ENCODE measurements around the gene FAM216B.
A peak's percentile ranks its signal among the peaks of the same experiment; 100 is the strongest.
"Not testable (repeated sequence)": the region's sequence is repeated elsewhere in the genome, so short reads cannot be mapped to it uniquely, and the experiment has no call there.

FAM216B gene

DNA sequence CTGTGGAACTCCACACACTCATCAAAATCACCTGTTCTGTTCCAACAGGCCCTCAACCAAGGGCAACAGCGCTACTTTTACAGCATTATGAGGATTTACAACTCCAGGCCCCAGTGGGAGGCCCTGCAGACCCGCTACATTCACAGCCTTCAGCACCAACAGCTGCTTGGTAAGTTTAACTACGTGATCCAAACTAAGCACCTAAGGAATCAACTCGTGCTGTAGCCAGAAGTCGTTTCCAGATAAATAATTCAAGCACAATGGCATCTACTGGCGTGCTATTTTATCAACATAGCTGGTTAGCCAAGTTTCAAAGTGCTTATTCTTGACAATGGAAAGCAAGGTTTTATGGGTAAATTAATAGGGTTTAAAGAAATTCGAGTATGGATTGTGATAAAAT, 5.3 kb downstream of the FAM216B start:
- no peak for DNase-seq

DNA sequence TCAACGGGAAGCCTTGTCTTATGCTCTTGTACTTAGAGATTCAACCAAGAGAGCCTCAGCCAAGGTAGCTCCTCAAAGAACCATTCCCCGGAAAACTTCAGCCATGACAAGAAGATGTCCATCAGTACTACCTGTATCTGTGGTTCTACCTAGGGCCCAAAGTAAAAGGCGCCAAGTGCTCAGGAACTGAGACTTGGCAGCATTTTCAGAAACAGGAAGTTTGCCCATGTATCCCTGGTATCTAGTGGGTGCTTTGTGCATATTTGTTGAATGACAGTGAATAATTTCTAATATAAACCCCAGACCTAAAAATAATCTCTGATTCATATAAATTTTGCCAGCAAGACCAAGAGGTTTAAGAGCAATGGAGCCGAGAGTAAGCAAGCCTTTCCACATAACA, 7.2 kb downstream of the FAM216B start:
- no peak for DNase-seq

DNA sequence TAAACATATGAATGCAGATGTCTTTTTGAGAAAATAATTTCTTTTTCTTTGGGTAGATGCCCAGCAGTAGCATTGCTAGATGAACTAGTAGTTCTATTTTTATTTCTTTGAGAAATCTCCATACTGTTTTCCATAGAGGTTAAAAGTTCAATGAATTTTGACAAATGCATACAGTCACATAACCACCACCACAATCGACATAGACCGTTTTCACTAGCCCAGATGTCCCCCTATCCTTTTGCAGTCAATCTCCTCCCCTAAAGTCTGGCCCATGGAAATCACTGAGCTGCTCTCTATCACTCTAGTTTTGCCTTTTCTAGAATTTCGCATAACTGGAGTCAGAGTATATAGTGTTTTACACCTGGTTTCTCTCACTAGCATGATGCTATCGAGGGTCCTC, 10.8 kb downstream of the FAM216B start:
- no peak for DNase-seq

DNA sequence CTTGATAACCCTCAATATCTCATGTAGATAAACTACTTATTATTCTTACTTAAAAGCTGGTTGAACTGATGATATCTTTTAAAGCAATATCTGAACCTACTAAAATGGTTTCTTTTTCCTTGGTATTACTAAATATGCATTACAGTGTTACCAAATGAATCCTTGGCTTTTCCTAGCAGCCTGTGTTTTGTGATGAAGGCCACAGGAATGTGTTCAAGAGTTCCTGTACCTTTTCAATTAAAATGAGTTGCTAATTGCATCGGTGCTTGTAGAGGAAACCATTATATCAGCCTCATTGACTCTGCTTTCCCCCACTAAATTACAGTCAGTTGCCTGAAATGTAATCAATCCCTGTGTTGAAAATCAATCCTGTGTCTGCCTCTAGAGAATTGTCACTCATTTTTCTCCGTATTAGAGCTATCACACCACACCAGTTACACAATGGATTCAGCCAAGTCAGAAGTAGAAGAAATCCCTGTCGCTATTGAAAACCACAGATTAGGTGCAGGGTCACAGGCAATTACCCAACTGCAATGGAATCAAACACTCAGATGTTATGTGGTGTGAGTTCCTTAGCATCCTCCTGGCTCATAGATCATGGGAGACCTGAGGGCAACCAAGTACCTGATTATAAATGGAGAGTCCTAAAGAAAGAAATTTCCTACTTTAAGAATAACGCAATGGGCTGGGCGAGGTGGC, 13.3 kb downstream of the FAM216B start:
- no peak for DNase-seq

DNA sequence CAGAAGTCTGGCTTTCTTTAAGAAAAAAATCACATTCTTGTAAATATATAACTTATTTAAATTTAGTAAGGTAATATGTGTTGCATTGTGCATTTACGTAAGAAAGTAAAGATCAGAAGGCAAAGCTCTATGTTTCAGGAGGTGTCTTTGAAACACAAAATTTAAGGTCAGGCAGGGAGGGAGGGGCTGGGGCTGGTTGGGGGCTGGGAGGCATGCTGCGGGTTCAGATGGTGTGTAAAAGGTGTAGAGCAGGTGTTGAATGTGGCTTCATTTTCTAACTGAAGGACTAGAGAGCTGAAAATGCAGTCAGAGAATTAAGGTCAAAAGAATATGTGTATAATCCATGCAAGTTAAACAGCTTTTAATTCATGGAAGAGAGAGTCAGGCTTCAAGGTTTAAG, 14.3 kb downstream of the FAM216B start:
- DNase-seq = no peak

DNA sequence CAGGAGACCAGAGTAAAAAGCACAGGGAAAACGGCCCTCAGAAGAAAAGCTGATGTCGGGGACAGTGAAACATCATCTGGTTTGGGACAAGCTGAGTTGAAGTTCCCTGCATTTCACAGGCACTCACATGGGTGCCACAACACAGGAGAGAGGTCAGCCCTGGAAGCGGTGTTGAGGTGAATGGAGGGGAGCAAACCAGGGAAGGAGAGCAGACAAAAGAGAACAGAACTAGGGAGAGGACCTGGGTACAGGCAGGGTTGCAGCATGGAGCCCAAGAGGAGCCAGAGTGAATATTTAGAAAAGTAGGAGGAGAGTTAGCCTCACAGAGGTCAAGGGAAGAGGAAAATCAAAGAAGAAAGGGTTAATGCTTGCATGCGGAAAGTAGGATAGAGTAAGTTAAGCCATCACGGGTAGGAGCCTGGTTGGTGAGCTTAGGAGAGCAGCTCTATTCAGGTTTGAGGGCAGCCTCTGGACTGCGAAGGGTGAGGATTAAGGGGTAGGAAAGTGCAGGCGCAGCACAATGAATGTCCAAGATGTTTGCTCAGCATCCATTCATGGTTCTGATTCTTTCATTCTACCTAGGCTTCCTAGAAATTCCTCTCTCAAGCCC, 15.5 kb downstream of the FAM216B start:
- no peak for DNase-seq

DNA sequence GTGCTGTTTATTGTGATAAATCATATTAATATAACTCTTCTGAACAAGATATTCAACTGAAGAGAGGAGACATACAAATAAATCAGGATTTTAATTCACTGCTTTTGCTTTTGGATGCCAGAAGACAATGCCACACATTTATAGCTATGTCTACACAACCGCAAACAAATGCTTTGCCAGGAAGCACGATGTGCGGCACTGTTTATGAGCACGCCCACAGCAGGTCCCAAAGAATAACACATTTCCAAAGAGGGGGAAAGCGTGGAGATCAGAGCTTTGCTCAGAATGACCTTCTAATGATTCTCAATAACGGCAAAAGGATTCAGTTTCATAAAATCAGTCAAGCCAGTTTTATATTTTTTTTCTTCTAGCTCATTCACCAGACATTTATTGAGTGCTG, 16.7 kb downstream of the FAM216B start:
- peak; percentile 33 for DNase-seq

DNA sequence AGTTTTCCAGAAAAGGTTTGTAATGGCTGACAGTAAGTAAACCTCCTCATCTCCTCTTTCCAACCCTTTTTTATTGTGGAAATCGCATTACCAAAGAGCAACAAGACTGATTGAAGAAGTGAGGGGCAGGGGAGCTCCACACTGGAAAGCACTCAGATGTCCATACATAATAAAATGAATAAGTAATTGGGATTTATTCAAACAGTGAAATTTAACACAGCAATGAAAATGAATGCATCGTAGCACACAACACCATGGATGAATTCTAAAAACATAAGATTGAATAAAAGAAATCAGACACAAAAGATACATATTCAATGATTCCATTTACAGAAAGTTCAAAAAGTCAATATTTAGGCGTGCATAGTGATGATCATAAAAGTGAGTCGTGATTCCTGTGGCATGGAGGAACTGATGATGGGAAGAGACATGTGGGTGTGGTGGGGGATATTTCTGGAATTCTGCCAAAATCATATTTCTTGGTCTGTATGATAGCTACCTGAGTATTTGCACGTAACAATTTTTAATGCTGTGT, 18.8 kb downstream of the FAM216B start:
- DNase-seq = no peak

DNA sequence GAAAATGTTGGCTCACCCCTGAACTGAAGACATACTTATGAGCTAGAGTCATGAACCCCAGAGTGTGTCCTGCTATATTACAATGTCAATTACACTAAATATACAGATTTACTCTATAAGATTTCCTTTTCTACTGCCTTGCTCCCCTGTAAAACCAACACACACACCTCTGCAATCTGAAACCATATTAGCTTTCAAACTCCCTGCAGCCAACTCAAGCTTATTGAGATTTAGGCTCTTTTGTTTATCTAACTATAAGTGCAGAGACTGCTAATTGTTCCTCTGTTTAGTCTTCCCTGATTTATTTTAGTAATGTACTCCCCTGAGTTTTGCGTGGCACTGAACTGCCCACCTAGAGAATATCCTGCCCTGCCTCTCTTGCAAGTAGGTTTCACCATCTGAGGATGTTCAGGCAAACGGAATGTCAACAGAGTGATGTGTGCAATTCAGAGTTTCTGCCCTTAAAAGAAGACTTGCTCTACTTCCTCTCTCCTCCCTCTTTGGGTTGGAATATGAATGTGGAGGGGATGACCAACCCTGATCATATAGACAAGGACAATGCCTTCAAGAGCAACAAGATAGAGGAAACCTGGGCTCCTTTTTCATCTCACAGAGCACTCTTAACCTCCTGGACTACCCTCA, 22.3 kb downstream of the FAM216B start:
- DNase-seq = no peak

DNA sequence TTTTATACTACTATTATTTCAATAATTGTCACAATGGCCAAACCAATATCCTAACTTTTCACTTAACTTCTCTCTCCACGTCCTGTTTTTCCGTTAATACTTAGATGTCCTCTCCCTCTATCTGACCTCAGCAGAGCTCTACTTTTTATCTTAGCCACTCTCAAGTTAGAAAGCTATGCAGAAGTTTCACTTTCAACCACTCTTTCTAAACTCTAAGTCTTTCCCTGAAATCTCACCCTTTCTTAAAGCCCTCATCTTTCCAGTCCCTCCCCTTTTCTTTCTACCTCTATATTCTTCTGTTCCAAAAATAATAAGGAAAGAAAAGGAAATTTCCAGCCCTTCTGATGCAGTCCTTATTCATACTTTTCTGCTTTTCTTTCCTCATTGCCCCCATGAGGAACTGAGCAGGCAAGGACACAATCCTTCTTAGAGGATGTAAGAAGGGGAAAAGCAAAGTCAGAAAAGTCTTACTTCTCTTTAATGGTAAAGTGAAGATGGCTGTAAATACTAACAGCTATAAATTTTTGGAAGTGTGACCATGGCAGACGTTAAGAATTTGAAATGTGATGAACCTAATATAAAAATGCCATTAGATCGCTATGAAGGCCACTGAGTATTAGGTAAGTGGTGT, 23.0 kb downstream of the FAM216B start:
- DNase-seq = no peak

DNA sequence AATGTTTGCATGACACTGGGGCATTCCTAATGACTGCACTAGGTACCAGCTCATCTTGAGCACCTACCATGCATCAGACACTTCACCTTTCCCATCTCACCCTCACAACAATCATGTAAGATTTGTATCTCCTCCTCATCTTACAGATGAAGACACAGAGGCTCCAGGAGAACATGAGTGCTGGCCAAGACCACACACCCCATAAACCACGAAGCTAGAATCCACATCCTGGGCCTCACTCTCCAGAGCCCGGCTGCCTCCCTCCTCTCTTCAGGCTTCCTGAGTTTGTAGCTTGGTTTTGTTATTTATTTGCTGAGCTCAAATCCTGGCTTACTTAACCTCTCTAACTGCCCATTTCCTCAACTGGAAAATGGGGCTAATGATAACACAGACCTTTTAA, 25.9 kb downstream of the FAM216B start:
- no peak for DNase-seq

DNA sequence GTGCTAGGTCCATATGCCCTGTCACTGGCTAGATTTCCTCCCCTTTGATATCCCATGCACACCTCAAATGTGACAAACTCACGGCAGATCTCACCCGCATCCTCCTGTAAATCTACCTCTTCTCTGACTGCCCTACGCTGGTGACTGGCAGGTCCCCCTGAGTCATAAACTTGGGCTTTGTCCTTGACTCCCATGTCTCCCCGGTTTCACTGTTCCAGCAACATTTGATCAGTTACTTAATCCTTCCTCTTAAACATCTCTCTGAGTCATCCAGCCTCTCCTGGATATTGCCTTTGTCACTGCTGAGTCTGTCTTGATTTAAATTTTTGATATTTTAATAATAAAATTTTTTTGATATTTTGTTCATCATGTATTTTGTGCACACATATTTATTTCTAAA, 26.5 kb downstream of the FAM216B start:
- DNase-seq = no peak

DNA sequence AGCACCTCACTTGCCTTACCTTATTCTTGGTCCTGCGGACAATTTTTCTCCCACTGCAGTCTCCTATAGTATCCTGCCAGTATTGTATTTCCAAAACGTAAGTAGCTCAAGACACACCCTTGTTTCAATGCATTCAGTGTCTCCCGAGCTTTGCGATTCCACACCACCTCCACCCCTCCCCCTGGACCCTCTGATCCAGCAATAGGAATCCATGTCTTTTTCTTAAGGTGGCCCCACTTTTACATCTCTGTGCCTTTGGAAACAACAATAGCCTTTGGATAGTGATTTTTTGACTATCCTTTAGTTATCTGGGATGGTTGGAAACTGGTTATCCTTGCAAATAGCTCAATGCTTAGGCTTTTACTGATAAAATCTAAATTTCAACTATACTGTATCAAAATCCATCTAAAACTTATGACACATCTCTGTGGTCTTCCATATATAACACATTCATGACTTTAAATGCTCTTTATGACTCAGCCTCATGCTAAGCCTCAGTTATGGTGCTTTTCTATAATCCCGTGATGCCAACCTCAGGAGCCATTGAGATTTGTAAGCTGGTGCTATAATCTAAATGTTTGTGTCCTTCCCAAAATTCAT, 27.1 kb downstream of the FAM216B start:
- no peak for DNase-seq

DNA sequence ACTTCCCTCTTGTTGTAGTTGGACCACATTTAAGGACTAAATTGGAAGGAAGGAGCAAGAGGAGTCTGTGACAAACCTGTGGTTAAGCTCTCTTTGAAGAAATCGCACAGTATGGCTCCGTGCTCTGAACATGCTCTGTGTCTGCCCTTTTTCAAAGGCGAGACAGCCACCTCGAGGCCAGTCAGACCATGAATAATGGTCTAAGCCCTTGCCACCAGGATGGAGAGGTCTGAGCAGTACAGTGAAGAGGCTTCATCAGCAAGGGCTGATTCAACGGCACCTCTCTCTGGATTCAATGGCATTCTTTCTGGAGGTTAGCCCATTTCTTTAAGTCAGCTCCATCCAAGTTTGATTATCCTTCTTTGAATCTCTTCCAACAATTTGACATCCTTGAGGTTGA, 30.9 kb downstream of the FAM216B start:
- no peak for DNase-seq

DNA sequence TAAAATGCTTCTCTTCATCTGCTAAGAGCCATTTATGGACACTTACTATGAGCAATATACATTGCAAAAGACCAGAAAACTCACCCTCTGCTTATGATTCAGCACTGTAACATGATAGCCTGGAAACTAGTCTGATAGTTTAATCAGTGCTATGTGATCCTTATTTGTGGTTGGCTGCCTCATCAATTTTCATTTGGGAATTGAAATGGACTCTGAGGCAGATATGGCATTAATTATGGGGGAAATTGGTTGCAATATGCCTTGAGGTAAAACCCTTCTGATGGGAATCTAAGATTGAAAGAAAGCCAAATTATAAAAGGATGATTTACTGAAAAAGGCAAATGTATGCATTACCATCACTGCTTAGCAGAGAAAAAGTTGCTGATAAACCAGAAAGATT, 33.5 kb downstream of the FAM216B start:
- DNase-seq = no peak

DNA sequence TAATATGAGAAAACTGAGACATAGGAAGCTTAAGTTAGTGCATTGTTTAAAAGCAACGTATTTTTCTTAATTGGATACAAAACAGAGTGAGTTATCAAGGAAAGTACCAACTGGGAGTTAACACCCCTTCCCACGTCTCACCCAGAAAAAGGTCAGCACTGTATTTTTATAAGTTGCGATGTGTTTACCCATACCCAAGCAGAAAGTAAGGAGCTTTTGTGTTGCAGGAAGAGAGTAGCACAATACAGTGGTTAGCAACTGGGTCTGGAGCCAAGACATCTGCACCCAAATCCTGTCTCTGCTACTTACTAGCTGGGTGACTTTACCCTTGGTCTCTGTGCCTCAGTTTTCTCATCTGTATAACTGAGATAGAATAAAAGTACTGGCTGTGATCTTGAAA, 34.3 kb downstream of the FAM216B start:
- no peak for DNase-seq

DNA sequence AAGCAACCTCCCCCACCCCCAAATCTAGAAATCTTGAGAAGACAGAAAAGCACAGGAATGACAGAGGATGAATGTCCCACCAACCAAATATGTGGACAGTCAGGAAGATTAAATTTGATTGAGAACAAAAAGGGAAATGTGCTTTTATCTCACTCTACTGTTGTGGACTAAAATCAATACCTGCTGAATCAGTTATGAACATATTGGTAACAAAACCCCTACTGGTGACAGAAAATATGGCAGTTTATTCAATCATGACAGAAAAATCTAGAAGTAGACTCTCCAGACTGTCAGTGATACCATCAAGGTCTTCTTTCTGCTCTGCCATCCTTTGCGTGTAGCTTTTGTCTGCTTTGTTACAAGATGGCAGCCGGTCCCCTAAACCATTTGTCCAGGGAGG, 35.2 kb downstream of the FAM216B start:
- DNase-seq = no peak

DNA sequence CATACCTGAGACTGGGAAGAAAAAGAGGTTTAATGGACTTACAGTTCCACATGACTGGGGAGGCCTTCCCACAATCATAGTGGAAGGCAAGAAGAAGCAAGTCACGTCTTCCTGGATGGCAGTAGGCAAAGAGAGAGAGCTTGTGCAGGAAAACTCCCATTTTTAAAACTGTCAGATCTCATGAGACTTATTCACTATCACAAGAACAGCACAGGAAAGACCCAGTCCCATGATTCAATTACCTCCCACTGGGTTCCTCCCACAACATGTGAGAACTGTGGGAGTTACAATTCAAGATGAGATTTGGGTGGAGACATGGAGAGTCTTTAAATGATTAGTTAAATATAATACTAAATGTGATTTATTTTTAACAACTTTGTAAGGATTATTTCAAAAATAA, 38.3 kb downstream of the FAM216B start:
- not testable (repeated sequence) for DNase-seq

DNA sequence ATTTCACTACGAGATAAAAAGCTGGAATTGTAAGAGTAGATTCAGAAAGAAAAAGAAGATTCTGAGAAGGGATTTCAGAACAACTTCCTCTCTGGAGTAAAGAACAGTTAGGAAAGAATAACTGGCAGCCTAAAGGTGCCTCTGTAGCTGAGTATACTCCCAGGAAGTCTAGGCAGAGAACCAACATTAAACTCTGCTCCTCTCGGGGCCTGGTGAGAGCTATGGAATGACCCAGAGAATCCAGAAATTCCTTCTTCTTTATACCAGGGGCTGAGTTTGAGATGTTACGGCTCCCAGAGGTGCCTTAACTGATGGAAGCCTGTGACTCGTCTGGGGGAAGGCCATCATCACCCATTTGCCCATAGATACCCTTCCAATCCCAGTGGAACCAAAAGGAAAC, 39.1 kb downstream of the FAM216B start:
- no peak for DNase-seq

DNA sequence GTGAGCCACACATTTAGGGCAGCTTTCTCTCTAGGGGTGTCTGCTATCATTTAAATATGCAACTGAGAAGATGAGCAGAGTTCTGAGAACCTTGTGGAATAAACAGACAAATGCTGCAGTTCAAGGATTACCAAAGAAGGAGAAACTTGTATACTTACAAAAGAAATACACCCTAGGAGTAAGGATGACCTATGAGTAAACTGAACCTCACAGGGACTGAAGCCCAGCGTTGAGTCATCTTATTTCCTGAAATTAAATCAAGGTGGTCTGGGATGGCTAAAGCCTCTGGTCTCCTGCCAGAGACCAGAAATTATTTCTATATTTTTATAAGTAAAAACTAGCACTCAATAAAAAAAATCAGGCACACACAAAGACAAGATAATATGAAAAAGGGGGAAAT, 40.1 kb downstream of the FAM216B start:
- DNase-seq = no peak

DNA sequence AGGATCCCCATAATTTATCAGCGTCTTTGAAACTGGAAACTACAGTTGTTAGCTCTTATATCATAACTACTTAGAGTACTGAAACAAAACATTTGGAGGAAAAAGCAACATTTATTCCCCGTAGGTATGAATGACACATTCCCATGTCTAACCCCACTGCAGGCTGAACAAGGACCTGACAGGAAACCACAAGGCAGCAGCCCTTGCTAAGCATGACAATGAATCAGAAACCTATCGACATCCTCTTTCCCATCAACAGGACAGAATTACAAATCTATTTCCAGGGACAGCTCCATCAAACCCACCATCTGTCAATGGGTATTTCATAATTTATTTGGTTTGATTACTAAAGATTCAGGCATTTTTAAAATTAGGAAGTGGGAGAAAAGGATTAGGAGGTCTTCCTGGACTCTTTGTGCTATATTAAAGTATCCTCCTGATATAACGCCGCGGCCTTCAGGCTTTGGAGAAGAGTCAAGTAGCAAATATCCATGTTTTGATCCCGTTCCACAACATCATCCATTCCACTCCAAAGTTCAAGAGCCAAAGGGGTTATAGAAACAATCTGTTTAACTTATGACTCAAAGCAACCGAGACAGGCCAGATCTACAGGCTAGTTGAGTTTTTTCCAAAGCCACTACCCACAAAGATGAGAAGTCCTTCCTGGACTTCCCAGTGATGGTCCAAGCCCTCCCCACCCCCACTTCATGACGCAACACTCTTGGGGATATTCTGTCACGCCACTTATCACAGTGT, 51.1 kb downstream of the FAM216B start:
- DNase-seq = no peak

DNA sequence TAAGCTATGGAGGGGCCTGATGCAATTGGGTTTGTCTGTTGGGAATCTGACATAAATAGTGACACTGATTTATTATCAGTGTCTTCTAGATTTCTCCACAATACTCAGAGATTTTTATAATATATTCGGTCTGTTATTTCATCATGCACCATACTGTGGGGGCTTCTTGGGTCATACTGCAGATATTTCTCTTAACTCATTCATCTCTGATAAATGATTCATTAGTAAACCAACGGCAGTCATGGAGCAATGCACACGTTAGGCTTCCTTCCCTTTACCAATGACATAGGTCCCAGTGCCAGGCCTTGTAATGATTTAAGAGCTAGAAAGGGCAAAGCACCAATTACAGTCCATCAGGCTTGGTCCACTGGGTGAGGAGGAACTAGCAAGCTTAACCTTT, 53.6 kb downstream of the FAM216B start:
- DNase-seq = no peak

Measured in DMS153 (cell line).